K562 (cell line): Measurements from ENCODE around the gene NR3C2. TPM values are rescaled to one million over a fixed set of nuclear protein-coding genes. Genes with fewer than 3 reads are reported as not detected.
"Not testable (repeated sequence)": the region's sequence is repeated elsewhere in the genome, so short reads cannot be mapped to it uniquely, and the experiment has no call there.

ENCODE experiments used
- ATAC-seq: fragments of 200-7000 bp; cut with Tn5 transposase; 3 replicates; pipeline ENCODE4 v1.9.1; 2020; ENCODE audit warnings: moderate library complexity
- BruUV-seq: library from RNA; stranded (reverse); fragments of 400-500 nt; replicated peaks from 2 replicates; lab custom pipeline; 2021; lab: Mats Ljungman, UMichigan
- CTCF ChIA-PET: fragments of 300-600 bp; formaldehyde crosslinking; extraction: SDS; loops from one replicate; lab custom pipeline; 2021; ENCODE audit warnings: low intra/inter-chr PET ratio; lab: Yijun Ruan, JAX
- POLR2A ChIA-PET: fragments of 300-600, 350-650 bp; sonication (Branson Sonifier 250); formaldehyde crosslinking; extraction: SDS; loops from one replicate; lab custom pipeline; 2021; ENCODE audit warnings: antibody characterized with exemption, inconsistent platforms; lab: Yijun Ruan, JAX
- DNase-seq, 4 experiments: peaks; one replicate each; pipeline versions ENCODE4 v3.0.0 to v3.0.0-alpha.2; 2011 to 2018; ENCODE audit warnings: low spot score in 3 of 4, mixed read lengths in 3 of 4; ENCODE audit errors: extremely low read depth in 1 of 4
- FAIRE-seq: peaks from 2 replicates; lab custom pipeline; 2011; peaks lifted over from hg19 to GRCh38; lab: Jason Lieb, UNC
- H2AFZ ChIP-seq: 2 replicates; pipeline ENCODE4 v1.6.0; 2011; ENCODE audit warnings: low read depth, low read length, control low read depth, inconsistent platforms
- H3K27ac ChIP-seq: fragments of 200-600 bp; 3 replicates; pipeline ENCODE4 v1.8.0; 2011; ENCODE audit warnings: low read depth, mild to moderate bottlenecking, control low read depth, inconsistent platforms, low read length, moderate library complexity, mixed read lengths; ENCODE audit errors: extremely low read depth
- H3K27me3 ChIP-seq, 2 experiments: fragments of 300-600 bp in 1 of 2; 2 replicates in 1 of 2; 3 replicates in 1 of 2; pipeline versions ENCODE4 v1.6.0 to v1.8.0; 2011; ENCODE audit warnings: inconsistent platforms in 2 of 2, low read length in 2 of 2, mild to moderate bottlenecking in 1 of 2, mixed read lengths in 1 of 2, moderate library complexity in 1 of 2; ENCODE audit not compliant: control insufficient read depth in 2 of 2, insufficient read depth in 2 of 2
- H3K36me3 ChIP-seq: fragments of 300-600 bp; 3 replicates; pipeline ENCODE4 v1.8.0; 2011; ENCODE audit warnings: mild to moderate bottlenecking, low read length, inconsistent platforms; ENCODE audit not compliant: control insufficient read depth, insufficient read depth
- H3K4me1 ChIP-seq, 2 experiments: fragments of 200-600 bp in 1 of 2; replicated peaks in 1 of 2; 2 replicates in 1 of 2; 3 replicates in 1 of 2; pipeline versions ENCODE4 v1.5.1 to v1.8.0; 2011; ENCODE audit warnings: inconsistent platforms in 2 of 2, low read length in 2 of 2, mild to moderate bottlenecking in 1 of 2, mixed read lengths in 1 of 2, moderate library complexity in 1 of 2; ENCODE audit not compliant: control insufficient read depth in 2 of 2, insufficient read depth in 2 of 2
- H3K4me2 ChIP-seq: 2 replicates; pipeline ENCODE4 v1.6.1; 2011; ENCODE audit warnings: low read length, control low read depth, inconsistent platforms, mixed read lengths; ENCODE audit not compliant: insufficient read depth
- H3K4me3 ChIP-seq: fragments of 200-600 bp; sonication (generic), shearing (Covaris generic); 2 replicates; pipeline ENCODE4 v1.5.1; 2016; ENCODE audit warnings: control low read depth, inconsistent platforms
- H3K79me2 ChIP-seq: fragments of 200-600 bp; 3 replicates; pipeline ENCODE4 v1.8.0; 2011; ENCODE audit warnings: low read length, inconsistent platforms; ENCODE audit not compliant: control insufficient read depth, insufficient read depth
- H3K9ac ChIP-seq, 2 experiments: 2 replicates each; pipeline versions ENCODE4 v1.6.0 to v1.6.1; 2011; ENCODE audit warnings: low read depth in 2 of 2, low read length in 2 of 2, control low read depth in 1 of 2, inconsistent platforms in 1 of 2, mild to moderate bottlenecking in 1 of 2, mixed read lengths in 1 of 2; ENCODE audit not compliant: insufficient read depth in 1 of 2
- H3K9me1 ChIP-seq: one replicate; pipeline ENCODE4 v1.6.0; 2011; ENCODE audit warnings: inconsistent platforms, mild to moderate bottlenecking, low read length, moderate library complexity; ENCODE audit not compliant: control insufficient read depth, insufficient read depth
- H3K9me3 ChIP-seq: replicated peaks from 2 replicates; pipeline ENCODE4 v1.5.1; 2011; ENCODE audit warnings: low read depth, low read length, inconsistent platforms; ENCODE audit not compliant: control insufficient read depth, insufficient read depth
- H4K20me1 ChIP-seq: replicated peaks from 2 replicates; pipeline ENCODE4 v1.6.1; 2011; ENCODE audit warnings: low read length, inconsistent platforms, mixed read lengths; ENCODE audit not compliant: control insufficient read depth, insufficient read depth
- MAFG ChIP-seq: fragments of 450-650 bp; conservative IDR thresholded peaks from 2 replicates; pipeline ENCODE4 v1.6.1; 2016; ENCODE audit warnings: missing genetic modification characterization, missing compliant biosample characterization
- SP1 ChIP-seq: sonication (generic); formaldehyde crosslinking; IDR thresholded peaks from 2 replicates; pipeline ENCODE4 v1.8.1; 2022; ENCODE audit warnings: mild to moderate bottlenecking, missing genetic modification reagents
- ZFPM2 ChIP-seq: fragments of 250-450 bp; sonication (Bioruptor Pico); IDR thresholded peaks from 2 replicates; pipeline ENCODE4 v1.5.1; 2022; ENCODE audit warnings: mild to moderate bottlenecking
- WGBS: fragments of 100-300 bp; shearing (Covaris generic); methylation state at CpG from one replicate; pipeline ENCODE4 v1.1.6; 2016; ENCODE audit warnings: low coverage, mixed read lengths; ENCODE audit not compliant: insufficient coverage; ENCODE audit errors: missing lambda C conversion rate; 5-methylcytosine and 5-hydroxymethylcytosine counted together
- in situ Hi-C: fragments of 300-500 bp; cut with MboI; formaldehyde crosslinking; loops from 4 replicates; pipeline ENCODE4 v1.15.0; 2018; ENCODE audit warnings: inconsistent platforms, mixed read lengths
- intact Hi-C: fragments of 100-400 bp; cut with micrococcal nuclease; formaldehyde crosslinking; loops from 2 replicates; pipeline ENCODE4 v1.14.2; 2022
- polyA plus RNA-seq, 8 experiments: library from polyadenylated mRNA; depleted of rRNA in 4 of 8; stranded (reverse) in 5 of 8; unstranded in 3 of 8; fragments of >200 nt; fragmentation: Nextera tagmentation in 2 of 8; fragmentation: Illumina TruSeq in 1 of 8; extraction: Ambion mirVana in 2 of 8; extraction: Trizol in 1 of 8; gene quantifications; 2 replicates each; pipeline versions ENCODE4 v1.2.1 to v1.2.3, GENCODE V29; 2011 to 2014; ENCODE audit warnings: inconsistent platforms in 1 of 8, missing spikeins in 1 of 8
- total RNA-seq, 7 experiments: library from RNA; depleted of rRNA in 6 of 7; stranded (reverse); fragments of >200 nt in 6 of 7; fragmentation: Illumina TruSeq in 2 of 7; extraction: Trizol in 2 of 7; gene quantifications; 2 replicates each; pipeline versions ENCODE4 v1.2.1 to v1.2.3, GENCODE V29; 2011 to 2021; ENCODE audit warnings: low replicate concordance in 1 of 7

NR3C2 gene
- total and polyA plus RNA-seq, 9 of the 15 experiments (the other 6 are each of a cell fraction or from before 2014, with no cell fraction given) = 0.01 to 0.28 (median 0.16) TPM; not detected in 2

DNA sequence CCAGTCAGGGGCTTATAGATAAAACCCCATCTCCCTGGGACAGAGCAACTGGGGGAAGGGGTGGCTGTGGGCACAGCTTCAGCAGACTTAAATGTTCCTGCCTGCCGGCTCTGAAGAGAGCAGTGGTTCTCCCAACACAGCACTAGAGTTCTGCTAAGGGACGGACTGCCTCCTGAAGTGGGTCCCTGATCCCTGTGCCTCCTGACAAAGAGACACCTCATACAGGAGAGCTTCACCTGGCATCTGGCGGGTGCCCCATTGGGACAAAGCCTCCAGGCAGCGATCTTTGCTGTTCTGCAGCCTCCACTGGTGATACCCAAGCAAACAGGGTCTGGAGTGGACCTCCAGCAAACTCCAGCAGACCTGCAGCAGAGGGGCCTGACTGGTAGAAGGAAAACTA lies 359.1 kb downstream of the NR3C2 start:
- intact Hi-C loops, BruUV-seq, H4K20me1 ChIP-seq, CTCF ChIA-PET, H3K36me3 ChIP-seq, H3K27me3 ChIP-seq, H3K9me1 ChIP-seq, H3K27ac ChIP-seq, H3K4me1 ChIP-seq, H3K79me2 ChIP-seq, H3K4me3 ChIP-seq, H3K9ac ChIP-seq, POLR2A ChIA-PET, ATAC-seq, H3K9me3 ChIP-seq, DNase-seq, FAIRE-seq, H2AFZ ChIP-seq, in situ Hi-C loops, H3K4me2 ChIP-seq: not testable (repeated sequence)
- 4% methylated on average over 4 of the region's 4 CpGs for WGBS

DNA sequence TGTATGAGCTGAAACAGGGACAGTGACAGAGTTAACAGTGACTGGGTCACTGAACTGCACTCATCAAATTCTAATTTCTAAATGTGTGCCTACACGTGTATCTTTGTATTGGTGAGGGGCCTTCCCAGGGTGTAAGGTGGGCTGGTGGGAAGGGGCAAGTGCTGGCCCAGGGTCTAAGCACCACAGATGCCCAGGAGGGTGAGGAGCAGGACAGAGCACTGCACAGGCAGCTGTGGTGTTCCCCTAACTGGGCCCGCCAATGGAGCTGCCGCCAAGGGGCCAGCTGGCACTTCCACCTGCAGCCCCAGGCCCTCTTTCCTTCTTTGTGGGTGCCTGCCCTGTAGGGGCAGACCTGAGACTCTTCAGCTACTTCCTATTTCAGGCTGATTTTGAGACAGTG lies 360.5 kb downstream of the NR3C2 start:
- in situ Hi-C loops (no loop called here), intact Hi-C loops (no loop called here)
- H4K20me1 ChIP-seq = no peaks in the 10 kb centered on the region
- no peak overlapping the region for H3K27ac ChIP-seq
- no peak for ATAC-seq
- 0% methylated on average over 3 of the region's 3 CpGs for WGBS
- CTCF ChIA-PET = no interaction called here
- H3K36me3 ChIP-seq = no peaks in the 10 kb centered on the region
- 0 out of 5 replicates have a peak, but pooled peaks cover 0 to 6% of the 10 kb centered on the region in 2 experiments for H3K27me3 ChIP-seq
- DNase-seq = no peak
- POLR2A ChIA-PET = no interaction called here
- no peaks in the 10 kb centered on the region for H3K79me2 ChIP-seq
- H2AFZ ChIP-seq = no peak overlapping the region
- H3K4me3 ChIP-seq = no peak overlapping the region
- FAIRE-seq = no peak
- H3K9me1 ChIP-seq = no peaks in the 10 kb centered on the region
- H3K9ac ChIP-seq = no peak overlapping the region
- no peak overlapping the region for H3K4me2 ChIP-seq
- H3K4me1 ChIP-seq = no peaks in the 10 kb centered on the region
- no peak for TF ChIP-seq ZFPM2 (CRISPR knock-in tag)
- TF ChIP-seq SP1 (CRISPR knock-in tag) = no peak
- no peak for TF ChIP-seq MAFG (tag)
- no peaks in the 10 kb centered on the region for H3K9me3 ChIP-seq
- BruUV-seq = no TSS peak
